HG03039 (cell line): Measurements from ENCODE around the gene AKT1.
"Not testable (repeated sequence)": the region's sequence is repeated elsewhere in the genome, so short reads cannot be mapped to it uniquely, and the experiment has no call there.

Source experiments
- ATAC-seq: cut with Tn5 transposase; IDR thresholded peaks from one replicate; pipeline ENCODE4 v1.9.1; 2021; ENCODE audit warnings: mild to moderate bottlenecking, moderate library complexity; ENCODE audit not compliant: unreplicated experiment

Gene AKT1

DNA sequence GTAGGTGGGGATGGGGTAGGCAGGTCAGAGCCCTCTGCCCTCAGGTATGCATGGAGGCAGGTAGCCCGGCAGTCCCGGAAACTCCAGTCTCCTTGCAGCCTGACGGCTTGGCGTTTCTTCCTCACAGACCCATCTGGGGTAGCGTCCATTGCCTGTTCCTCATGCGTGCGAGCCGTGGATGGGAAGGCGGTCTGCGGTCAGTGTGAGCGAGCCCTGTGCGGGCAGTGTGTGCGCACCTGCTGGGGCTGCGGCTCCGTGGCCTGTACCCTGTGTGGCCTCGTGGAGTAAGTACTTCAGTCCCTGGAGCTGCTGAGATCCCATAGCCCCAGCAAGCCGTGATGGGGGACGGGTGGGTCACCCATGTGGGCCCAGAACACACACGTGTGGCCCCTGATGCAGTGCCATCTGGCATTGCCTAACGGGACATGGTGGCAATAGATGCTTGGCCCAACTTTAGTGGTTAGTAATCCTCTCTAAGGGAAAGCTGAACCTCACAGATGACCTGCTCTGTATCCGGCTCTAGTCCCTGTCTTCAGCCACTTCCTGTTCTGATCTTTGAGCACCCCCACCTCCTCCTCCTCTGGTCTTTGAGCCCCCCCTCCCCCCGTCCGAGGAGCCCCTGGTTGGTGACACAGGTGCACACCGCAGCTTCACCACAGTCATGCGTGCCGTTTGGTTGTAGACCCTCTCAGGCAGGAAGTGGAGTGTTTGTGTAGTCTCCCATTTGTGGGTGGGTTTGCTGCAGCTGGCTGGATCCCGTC is 38.9 kb downstream of the AKT1 start:
- no peak for ATAC-seq

DNA sequence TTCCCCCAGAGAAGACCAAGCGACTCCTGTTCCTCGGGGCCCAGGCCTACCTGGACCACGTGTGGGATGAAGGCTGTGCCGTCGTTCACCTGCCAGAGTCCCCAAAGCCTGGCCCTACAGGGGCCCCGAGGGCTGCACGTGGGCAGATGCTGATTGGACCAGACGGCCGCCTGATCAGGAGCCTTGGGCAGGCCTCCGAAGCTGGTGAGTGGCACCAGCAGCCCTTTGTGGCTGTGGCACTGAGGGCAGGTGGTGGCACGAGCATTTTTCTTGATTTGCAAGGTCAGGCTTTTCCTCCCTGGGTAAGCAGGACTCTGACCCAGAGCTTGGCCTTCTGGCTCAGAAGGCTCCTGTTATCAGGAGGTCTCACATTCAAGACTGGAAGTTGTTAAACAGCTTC is 39.9 kb downstream of the AKT1 start:
- ATAC-seq, result no peak

DNA sequence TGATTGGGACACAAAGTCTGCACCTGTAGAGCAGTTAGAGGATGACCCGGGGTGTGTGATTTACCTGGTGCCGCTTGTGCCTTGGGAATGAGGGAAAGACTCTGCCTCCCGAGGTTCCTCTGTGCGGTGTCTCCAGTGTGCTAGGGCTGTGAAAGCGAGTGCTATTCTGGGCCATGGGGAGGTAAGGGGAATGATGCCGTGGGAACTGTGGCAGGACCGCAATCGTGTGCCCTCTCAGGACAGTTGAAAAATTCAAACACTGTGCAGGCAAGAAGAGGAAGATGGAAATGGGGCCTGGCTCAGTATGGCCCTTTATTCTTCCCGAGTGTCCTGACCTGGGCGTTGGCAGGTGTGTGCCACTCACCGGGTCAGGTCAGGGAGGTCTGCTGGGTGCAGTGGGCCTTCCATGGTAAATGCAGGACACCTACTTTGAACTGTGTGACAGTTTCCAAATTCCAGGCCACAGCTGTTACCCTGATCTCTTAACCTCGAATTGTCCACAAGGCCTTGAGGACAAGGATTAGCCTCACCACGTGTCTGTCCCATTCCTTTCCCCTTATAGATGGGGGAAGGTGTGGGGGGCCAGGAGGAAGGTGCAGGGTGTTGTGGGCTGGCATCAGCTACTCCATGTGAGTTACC is 41.2 kb downstream of the AKT1 start:
- ATAC-seq, result no peak

DNA sequence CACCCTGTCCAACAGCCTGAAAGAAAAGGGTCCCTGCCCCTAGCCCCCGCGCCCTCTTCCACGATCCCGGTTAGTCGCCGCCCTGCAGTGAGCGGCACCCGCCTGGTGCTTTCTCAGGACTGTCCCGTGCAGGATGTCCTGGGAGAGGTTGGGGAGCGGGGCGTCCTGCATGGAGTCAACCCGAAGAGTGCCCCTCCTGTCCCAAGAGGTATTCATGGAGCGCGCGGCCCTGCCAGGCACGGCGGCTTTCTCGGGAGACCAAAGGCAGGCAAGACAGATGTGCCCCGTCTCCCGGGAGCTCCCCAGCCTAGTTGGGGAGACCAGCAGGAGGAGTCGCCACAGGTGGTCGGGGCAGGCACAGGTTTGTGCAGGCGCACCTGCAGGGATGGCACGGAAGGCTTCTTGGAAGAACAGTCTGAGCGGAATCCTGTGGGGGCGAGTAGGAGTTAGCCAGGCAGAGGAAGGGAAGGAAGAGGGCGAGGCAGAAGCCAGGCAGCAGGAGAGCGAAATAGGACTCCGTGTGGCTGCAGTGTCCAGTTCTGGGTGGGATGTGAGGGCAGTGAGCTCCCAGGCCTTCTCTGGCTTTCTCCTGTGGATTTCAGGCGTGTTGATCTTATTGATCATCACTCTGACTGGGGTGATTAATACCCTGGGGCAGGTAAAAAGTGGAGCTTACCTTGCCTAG is 41.9 kb downstream of the AKT1 start:
- no peak for ATAC-seq

DNA sequence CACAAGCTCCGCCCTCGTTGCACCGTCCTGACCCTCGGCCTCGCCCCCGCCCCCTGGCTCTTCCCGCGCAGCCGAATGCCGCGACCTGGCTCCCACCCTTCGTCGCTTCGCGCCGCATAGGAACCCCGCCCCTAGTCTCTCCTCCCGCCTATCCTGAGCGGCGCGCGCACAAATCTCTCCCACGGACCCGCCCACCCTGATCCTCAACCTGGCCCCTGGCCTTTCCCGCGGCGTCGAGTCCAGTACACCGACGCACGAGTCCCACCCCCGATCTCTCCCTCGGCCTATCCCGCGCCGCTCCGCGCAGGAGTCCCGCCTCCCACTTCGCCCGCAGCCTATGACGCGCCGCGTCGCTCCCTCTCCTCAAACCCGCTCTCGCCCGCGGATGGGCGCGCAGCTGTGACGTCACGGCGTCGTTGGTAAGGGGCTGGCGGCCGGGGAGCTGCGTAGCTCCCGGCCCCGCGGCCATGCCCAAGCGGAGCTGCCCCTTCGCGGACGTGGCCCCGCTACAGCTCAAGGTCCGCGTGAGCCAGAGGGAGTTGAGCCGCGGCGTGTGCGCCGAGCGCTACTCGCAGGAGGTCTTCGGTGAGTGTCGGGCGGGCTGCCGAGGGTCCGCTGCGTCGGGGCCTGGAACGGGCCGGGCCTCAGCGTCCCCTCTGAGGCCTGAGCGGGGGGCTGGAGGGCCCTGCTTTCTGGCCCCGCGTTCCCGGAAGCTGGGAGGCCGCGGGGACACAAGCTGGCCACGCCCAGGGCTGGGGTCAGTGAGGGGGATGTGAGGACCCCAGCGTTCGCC is 42.6 kb downstream of the AKT1 start, which contains the start of gene SIVA1:
SIVA1 (plus strand) TSS at position 413 of the 793 bp plus-strand sequence; CDS start at position 468, 55 bp downstream.
- peak; percentile 85 for ATAC-seq

DNA sequence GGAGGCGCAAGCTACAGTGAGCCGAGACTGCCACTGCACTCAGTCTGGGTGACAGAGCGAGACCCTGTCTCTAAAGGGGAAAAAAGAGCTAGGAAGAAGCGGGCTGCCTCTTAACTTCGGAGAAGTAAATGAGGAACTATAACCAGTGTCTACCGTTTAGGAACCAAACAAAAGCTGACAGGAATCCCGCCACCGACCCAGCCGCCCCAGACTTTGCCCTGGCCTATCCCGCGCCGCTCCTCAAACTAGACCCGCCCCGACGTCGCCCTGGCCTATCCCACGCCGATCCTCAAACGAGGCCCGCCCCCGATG is 43.2 kb downstream of the AKT1 start:
- ATAC-seq, result no peak

DNA sequence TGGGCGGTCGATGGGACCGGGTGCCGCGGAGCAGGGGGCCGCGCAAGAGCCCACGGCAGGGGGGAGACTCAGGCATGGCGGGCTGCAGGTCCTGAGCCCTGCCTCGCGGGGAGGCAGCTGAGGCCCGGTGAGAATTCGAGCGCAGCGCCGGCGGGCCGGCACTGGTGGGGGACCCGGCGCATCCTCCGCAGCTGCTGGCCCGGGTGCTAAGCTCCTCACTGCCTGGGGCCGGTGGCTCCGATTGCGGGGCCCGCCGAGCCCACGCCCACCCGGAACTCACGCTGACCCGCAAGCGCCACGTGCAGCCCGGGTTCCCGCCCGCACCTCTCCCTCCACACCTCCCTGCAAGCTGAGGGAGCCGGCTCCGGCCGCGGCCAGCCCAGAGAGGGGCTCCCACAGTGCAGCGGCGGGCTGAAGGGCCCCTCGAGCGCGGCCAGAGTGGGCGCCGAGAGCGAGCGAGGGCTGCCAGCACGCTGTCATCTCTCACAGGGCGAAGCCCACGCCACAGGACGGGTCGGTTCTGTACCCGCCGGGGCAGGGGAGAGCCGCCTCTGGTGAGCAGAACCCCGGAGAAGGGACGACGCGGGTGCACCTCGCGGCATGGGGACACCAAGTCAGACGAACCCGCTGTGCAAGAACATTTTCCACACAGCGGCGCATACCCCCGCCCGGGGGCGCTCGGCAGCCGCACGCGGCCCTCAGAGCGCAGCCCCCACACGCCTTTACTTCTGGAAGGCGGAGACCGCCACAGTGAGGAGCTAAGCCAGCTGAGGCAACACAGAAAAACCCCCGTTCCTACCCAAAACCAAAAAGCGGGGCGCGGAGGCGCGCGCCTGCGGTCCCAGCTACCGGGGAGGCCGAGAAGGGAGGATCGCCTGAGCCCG is 43.8 kb downstream of the AKT1 start:
- ATAC-seq, result no peak

DNA sequence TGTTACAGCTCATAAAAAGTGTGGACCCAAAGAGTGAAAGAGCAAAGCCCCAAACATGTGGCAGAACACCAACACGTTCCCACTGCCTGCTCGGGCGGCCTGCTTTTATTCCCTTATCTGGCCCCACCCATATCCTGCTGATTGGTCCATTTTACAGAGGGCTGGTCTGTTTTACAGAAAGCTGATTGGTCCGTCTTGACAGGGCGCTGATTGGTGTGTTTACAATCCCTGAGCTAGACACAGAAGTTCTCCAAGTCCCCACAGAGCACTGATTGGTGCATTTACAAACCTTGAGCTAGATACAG is 44.8 kb downstream of the AKT1 start:
- not testable (repeated sequence) for ATAC-seq

DNA sequence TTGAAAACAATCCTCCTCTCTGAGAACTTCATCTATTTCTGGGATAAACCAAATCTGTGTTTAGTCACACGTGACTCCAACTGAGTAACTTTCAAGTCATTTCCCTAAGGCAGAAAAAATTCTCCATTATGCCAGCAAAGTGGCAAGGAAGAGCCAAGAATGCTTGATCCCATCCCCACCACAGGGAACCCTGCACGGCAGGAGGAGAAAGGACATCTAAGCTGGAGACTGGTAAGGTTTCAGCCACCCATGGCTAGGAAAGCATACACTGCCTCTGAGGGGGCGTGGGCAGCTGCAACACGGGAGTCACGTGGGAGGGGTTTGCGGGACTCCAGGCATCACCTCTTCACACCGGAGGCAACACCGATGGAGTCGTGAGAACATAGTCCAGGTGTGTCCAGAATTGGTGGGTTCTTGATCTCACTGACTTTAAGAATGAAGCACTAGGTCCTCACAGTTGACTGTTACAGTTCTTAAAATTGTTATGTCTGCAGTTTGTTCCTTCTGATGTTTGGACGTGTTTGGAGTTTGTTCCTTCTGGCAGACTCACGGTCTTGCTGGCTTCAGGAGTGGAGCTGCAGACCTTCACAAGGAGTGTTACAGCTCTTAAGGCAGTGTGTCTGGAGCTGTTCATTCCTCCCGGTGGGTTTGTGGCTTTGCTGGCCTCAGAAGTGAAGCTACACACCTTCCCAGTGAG is 45.3 kb downstream of the AKT1 start:
- ATAC-seq, result no peak

DNA sequence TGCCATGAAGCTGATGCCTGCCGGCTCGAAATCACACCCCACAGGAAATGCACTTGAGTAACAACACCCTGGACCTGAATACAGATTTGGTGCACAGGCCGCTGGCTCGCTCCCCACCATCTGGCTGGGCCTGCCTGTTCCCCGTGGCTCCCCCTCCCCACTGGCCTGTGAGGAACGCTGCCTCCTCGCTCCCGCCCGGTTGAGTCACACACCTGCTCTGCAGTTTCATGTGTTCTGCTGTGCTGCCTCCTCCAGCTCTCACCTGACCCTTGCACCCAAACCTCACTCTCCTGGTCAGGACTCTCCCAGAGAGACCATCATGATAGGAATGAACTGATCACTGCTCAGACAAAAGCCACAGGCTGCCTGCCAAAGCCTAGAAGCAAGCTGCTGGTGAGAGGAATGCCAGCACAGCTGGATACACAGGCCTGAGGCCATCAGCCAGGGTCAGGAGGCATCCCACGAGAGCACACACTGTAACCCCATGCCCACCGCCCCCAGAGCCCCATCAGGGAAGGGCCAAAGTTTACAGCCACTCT is 46.4 kb downstream of the AKT1 start:
- no peak for ATAC-seq

DNA sequence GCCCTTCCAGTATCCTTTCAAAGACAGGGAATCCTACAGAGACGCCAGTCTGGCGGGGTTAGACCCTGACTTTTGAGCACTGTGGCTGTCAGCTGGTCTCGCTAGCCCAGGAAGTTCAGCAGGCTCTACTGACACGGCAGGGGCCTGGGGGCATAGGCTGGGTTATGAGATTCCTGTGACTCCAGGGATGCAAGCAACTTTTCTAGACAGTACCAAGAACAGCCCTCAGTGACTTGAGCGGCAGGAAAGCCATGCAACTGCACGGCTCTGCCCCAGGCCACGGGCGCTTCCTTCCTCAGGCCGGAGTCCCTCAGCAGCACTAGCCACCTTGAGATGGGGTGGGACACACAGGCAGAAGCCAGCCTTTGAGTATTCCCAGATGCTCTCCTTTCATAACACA is 47.7 kb downstream of the AKT1 start:
- no peak for ATAC-seq

DNA sequence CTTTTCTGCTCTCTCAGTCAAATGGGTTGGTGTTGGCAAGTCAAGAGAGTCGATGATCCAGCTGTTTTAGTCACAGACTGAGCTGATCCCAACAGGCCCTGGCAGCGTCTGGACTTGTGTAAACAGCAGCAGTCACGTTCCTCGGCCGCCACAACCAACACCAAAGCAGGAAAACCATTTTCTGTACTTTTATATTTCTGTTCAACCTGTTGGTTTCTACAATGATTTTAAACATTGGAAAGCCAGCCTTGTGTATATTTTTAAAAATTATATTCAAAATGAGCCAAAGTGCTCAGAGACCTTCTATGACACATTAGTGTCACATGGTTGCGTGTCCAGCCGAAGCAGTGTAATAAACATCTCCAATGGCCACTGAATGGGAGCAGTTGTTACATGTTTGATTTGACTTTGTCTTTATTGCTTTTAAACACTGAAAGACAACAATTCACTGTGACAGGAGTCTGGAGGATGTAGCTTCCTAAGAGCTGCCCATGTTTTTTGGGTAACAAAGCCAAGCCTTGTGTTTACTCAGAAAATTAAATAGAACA is 48.5 kb downstream of the AKT1 start:
- no peak for ATAC-seq

DNA sequence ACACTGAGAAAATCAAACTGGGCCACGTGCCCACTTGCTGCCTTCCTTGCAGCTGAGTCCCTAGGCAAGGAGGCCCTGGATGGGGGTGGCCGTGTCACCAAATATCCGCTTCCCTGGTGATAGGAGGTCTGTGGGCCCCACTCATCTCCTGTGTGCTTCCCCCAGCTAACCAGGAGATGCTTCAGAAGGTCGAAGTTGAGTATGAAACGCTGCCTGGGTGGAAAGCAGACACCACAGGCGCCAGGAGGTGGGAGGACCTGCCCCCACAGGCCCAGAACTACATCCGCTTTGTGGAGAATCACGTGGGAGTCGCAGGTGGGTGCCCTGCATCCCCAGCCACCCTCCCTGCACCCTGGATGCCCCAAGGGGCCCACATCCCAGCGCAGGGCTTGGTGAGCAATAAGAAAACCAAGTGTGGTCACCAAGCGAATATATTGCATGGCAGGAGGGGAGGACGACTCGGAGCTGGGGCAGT is 49.4 kb downstream of the AKT1 start:
- ATAC-seq, result no peak

DNA sequence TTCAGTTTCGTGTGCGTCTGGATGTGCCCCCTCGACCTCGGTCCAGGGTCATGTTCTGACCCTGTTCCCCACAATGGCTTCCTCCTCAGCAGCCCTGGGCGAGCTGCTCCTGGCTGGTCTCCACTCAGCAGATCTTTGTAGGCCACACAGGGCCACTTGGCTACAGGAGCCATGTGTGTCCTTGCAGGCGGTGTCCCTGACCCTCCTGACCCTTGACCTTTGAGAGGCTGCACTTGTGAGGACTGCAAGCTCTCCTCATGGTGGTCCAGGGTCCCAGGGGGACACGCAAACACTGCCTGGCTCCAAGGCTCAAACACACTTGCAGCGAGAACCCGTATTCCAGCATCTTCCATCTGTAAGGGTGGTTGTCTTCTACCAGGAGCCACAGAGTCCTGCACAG is 50.1 kb downstream of the AKT1 start:
- ATAC-seq, result no peak

DNA sequence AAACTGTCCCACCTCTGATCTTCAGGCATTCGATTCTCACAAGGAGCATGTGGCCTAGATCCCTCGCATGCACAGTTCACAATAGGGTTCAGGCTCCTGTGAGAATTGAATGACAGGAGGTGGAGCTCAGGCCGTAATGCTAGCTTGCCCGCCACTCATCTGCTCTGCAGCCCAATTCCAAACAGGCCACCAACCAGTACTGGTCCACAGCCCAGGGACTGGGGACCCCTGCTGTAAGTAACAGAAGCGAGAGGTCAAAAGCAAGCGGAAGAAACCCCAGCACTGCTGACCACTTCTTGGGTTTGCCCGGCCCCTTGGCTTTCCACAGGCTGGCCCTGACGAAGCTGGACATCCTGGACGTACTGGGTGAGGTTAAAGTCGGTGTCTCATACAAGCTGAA is 51.1 kb downstream of the AKT1 start:
- ATAC-seq, result no peak

DNA sequence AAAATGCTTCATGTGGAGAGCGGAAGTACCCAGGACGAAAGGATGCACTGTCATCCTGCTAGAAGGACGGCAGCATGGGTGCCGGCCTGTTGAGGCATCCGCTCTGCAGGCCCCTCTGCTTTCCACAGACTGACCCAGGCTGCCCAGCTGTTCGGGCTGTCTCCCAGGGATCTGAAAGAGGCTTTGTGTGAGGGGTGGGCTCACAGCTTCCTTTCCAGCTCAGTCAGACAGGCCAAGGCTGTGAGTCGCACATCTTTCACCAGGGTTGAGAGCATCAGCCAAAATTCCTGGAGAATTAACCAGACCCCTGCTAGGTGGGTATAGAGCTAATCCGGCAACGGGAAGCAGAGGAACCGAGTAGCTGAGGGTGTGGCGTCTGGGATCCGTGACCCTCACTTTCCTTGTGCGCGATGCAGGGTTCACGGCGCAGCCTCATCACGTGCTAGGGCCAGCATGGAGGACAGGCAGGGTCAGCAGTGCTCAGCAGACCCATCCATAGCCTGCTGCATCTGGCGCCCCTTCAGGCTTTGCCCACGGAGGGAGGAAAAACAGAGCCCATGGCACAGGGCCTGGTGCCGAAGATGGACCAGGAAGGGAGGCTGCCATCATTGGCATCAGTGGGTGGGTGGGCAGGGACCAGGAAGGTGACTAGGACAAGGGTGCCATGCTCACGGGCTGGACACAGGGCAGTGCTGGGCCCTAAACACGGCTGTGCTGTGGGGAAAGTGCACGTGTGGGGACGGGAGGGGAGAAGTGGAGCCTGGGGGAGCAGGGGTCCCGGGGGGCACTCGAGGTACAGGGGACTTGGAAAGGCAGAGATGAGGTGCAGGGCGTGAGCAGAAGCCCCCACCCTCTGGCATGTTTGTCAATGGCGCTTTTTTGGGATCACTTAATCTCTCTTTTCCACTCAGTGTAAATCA is 51.8 kb downstream of the AKT1 start:
- no peak for ATAC-seq

DNA sequence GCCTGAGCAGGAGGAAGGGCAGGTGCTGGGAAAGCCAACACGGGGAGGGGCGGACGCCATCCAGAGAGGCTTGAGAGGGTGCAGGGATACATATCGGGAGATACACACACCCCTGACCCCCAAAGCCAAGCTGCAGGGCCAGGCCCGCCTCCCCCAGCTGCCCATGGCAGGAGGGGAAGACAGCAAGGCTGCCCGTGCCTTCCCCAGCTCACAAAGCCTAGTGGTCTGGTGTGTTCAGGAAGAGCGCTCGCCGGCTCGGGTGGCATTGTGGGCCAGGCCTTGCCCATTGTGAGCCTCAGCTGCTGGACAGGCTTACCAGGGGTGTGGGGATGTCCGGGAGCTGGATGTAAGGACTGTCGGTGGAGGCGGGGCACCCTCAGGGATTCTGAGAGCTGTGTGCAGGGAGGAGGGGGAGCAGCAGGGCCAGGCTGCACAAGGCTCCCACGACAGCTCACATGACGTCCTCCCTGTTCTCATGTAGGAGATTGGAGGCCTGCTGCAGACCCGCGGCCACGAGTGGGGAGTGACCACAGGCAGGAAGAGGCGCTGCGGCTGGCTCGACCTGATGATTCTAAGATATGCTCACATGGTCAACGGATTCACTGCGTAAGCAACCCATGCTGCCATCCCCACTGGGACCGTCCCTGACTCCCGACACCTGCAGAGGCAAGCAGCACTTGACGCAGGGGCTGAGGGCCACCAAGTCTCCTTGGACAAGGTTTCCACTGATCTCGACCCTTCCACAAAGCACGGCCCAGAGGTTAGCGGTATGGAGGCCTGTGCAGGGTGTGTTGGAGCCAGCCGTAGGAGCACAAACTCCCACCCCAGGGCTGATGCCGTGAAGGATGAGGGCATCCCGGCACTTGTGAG is 52.7 kb downstream of the AKT1 start:
- ATAC-seq, result no peak
